ENCODE results near the gene DNMT3A. TPM values are rescaled to one million over a fixed set of nuclear protein-coding genes. Genes with fewer than 3 reads are reported as not detected.

Gene DNMT3A
- total and polyA plus RNA-seq, 2 donors from 2014 or later: 6.5 to 31.4 TPM

GRCh38 chr2:25247792-25248512 is 93.8 kb downstream of the DNMT3A start:
- no peak for TF ChIP-seq CTCF (IDR thresholded peaks at IDR 0.05; ENCODE audit: borderline replicate concordance, extremely low read depth, insufficient read depth)
- intact Hi-C loops (cut with DNase I): no loop called here
- Histone ChIP-seq H3K9ac (ENCODE audit: low read length in 3 of 3) (no peak overlapping the region), H3K36me3 (ENCODE audit: control insufficient read depth in 2 of 3, insufficient read depth in 3 of 3, low read length in 3 of 3) (peaks cover 3 to 31% (median 23%) of the 10 kb centered on the region in 3 donors), H3K27me3 (ENCODE audit: control insufficient read depth, insufficient read depth, low read length) (no peaks in the 10 kb centered on the region), H3K4me3 (ENCODE audit: low read length in 3 of 3) (no peak overlapping the region), H3K27ac (ENCODE audit: low read depth in 2 of 2, low read length in 2 of 2) (no peak overlapping the region), H3K9me3 (ENCODE audit: control insufficient read depth in 2 of 3, insufficient read depth in 1 of 3, low read length in 3 of 3) (no peaks in the 10 kb centered on the region), H3K4me1 (ENCODE audit: control insufficient read depth in 2 of 3, insufficient read depth in 2 of 3, low read depth in 1 of 3, low read length in 3 of 3) (peaks cover 0 to 4% (median 0%) of the 10 kb centered on the region in 3 donors)
- DNase-seq (no peak), FAIRE-seq (no peak)

GRCh38 chr2:25246558-25247290 is 95.0 kb downstream of the DNMT3A start:
- Histone ChIP-seq H3K9ac (ENCODE audit: low read length in 3 of 3) (no peak overlapping the region), H3K4me1 (ENCODE audit: control insufficient read depth in 2 of 3, insufficient read depth in 2 of 3, low read depth in 1 of 3, low read length in 3 of 3) (peaks cover 0 to 2% (median 0%) of the 10 kb centered on the region in 3 donors), H3K27ac (ENCODE audit: low read depth in 2 of 2, low read length in 2 of 2) (no peak overlapping the region), H3K36me3 (ENCODE audit: control insufficient read depth in 2 of 3, insufficient read depth in 3 of 3, low read length in 3 of 3) (peaks cover 6 to 36% (median 27%) of the 10 kb centered on the region in 3 donors), H3K4me3 (ENCODE audit: low read length in 3 of 3) (no peak overlapping the region), H3K27me3 (ENCODE audit: control insufficient read depth, insufficient read depth, low read length) (no peaks in the 10 kb centered on the region), H3K9me3 (ENCODE audit: control insufficient read depth in 2 of 3, insufficient read depth in 1 of 3, low read length in 3 of 3) (no peaks in the 10 kb centered on the region)
- intact Hi-C loops (cut with DNase I): no loop called here
- DNase-seq (no peak), FAIRE-seq (no peak)
- TF ChIP-seq CTCF (IDR thresholded peaks at IDR 0.05; ENCODE audit: borderline replicate concordance, extremely low read depth, insufficient read depth): no peak

GRCh38 chr2:25246001-25246400 is 95.7 kb downstream of the DNMT3A start:
- FAIRE-seq (no peak), DNase-seq (no peak)
- intact Hi-C loops (cut with DNase I): no loop called here
- H3K27ac ChIP-seq (ENCODE audit: low read depth in 2 of 2, low read length in 2 of 2): no peak overlapping the region
- no peak overlapping the region for H3K4me3 ChIP-seq (ENCODE audit: low read length in 3 of 3)
- no peaks in the 10 kb centered on the region for H3K9me3 ChIP-seq (ENCODE audit: control insufficient read depth in 2 of 3, insufficient read depth in 1 of 3, low read length in 3 of 3)
- no peaks in the 10 kb centered on the region for H3K4me1 ChIP-seq (ENCODE audit: control insufficient read depth in 2 of 3, insufficient read depth in 2 of 3, low read depth in 1 of 3, low read length in 3 of 3)
- no peak for TF ChIP-seq CTCF (IDR thresholded peaks at IDR 0.05; ENCODE audit: borderline replicate concordance, extremely low read depth, insufficient read depth)
- H3K36me3 ChIP-seq (ENCODE audit: control insufficient read depth in 2 of 3, insufficient read depth in 3 of 3, low read length in 3 of 3): peaks cover 6 to 37% (median 34%) of the 10 kb centered on the region in 3 donors
- no peak overlapping the region for H3K9ac ChIP-seq (ENCODE audit: low read length in 3 of 3)
- H3K27me3 ChIP-seq (ENCODE audit: control insufficient read depth, insufficient read depth, low read length): no peaks in the 10 kb centered on the region
